ENCODE results near the gene TNKS2.
A peak's percentile ranks its signal among the peaks of the same experiment; 100 is the strongest.
"Not testable (repeated sequence)": the region's sequence is repeated elsewhere in the genome, so short reads cannot be mapped to it uniquely, and the experiment has no call there.

The TNKS2 gene

DNA sequence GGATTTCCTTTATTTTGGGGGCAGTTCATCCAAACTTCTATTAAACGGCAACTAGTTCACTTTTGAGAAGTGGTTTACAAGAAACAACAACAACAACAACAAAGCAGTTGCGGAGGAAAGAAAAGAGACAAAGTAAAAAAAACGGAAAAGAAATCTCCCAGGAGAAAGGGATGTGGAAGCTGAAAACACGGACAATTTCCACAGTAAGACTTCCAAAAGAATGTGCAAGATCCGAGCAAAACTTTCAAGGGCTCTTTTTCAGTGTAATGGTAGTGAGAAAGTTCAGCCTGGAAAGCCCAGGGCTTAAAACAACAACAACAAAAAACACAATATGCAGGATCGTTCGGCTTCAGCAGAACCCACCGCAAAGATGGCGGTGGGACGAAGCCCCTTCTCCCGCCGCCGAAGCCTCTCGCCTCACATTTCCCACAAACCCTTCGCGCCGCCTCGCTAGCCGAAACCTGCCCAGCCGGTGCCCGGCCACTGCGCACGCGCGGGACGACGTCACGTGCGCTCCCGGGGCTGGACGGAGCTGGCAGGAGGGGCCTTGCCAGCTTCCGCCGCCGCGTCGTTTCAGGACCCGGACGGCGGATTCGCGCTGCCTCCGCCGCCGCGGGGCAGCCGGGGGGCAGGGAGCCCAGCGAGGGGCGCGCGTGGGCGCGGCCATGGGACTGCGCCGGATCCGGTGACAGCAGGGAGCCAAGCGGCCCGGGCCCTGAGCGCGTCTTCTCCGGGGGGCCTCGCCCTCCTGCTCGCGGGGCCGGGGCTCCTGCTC is at the start of gene TNKS2:
TSS of gene TNKS2 (plus strand) at position 553 of the 775 bp plus-strand sequence. CDS start 265 bp downstream, outside the sequence.
- peak; percentile 3 for FAIRE-seq

- FAIRE-seq, result not testable (repeated sequence)
Measured at GRCh38 chr10:91749592-91749991, 48.6 kb upstream of the TNKS2 start.

DNA sequence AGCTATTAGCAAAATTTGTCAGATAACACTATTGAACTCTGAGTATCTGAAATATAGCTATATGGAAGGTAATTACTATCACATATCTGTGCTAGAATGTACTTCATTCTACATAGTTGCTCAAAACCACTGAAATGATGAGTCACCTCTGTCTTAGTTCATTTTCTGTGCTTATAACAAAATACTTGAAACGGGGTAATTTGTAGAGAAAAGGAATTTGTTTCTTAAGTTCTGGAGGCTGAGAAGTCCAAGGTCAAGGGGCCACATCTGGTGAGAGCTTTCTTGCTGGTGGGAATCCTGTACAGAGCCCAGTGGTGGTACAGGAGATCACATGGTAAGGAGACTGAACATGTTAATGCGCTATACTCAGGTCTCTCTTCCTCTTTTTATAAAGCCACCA is 41.9 kb upstream of the TNKS2 start:
- FAIRE-seq, result no peak

DNA sequence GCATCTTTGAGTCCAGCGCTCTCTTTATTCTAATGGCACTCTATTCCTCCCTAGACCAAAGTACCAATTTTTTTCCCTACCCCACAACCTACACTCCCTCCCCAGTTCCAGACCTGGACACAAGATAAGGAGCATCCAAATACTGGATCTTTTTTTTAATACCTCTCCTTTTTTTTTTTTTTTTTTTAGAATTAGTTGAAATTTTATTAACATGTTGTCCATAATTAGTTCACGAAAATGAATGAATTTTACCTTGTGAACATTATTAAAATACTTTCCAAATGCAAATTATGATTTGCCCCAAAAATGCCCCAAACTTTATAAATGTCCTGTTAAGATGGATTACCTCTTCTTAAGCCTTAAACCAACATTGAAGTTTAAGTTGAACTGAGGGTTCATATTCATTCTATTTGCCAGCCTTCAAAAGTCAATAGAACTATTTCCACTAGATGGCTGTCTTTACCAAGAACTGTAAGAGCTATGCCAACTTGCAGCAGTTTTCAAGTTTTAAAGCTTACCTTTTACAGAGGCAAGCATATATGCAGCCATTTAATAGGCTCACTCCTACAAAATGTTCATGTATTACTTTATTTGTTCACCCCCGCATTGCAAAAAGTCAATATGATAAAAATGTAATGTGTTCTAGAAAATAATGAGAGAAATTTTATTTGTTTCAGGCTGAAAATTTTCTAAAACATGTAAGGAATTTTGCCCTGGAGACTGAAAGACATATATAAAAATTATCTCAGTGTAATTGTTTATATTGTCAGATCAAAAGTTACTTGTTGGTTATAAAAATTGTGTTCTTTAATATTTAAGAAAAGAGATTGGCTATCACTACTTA is 39.7 kb upstream of the TNKS2 start:
- peak; percentile 98 for FAIRE-seq

DNA sequence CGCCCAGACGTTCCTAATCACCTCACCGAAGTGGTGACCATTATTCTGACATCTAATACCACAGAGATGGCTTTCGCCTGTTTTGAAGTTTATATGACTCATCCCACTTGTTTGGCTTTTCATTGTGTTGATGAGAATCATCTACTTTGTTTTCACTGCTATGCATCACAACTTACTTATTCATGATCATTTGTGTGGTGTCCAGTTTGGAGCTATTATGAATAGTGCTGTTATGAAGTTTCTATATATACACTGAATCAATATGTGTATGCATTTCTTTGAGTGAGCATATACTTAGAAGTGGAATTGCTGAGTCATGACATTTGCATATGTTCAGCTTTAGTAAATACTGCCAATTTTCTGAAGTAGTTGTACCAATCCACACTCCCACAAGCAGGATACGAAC is 38.6 kb upstream of the TNKS2 start:
- FAIRE-seq, result no peak

GRCh38 chr10:91761721-91762120 is 36.5 kb upstream of the TNKS2 start:
- peak; percentile 6 for FAIRE-seq

DNA sequence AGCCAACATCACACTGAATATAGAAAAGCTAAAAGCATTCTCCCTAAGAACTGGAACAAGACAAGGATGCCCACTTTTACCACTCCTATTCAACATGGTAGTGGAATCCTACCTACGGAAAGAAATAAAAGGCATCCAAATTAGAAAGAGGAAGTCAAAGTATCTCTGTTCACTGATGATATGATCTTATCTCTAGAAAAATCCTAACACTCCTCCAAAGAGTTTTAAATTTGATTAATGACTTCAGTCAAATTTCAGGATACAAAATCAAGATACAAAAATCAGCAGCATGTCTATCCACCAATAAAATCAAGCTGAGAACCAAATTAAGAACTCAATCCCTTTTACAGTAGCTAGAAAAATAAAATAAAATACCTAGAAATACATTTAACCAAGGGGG is 35.3 kb upstream of the TNKS2 start:
- no peak for FAIRE-seq

- no peak for FAIRE-seq
Measured at GRCh38 chr10:91766676-91767075, 31.6 kb upstream of the TNKS2 start.

GRCh38 chr10:91768123-91768522 is 30.1 kb upstream of the TNKS2 start:
- no peak for FAIRE-seq

- no peak for FAIRE-seq
Measured at GRCh38 chr10:91771907-91772306, 26.3 kb upstream of the TNKS2 start.

DNA sequence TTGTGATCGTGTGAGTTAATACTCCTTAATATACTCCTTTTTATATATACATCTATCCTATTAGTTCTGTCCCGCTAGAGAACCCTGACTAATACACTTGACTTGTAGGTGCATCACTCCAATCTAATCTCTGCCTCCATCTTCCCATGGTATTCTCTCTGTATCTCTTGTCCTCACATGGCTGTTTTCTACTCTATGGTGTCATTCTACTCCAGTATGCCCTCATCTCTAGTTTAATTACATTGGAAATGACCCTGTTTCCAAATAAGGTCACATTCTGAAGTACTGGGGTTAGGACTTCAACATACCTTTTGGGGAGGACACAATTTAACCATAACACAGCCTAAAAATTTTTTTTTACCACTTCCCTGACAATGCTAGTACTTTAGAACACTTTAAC is 25.8 kb upstream of the TNKS2 start:
- no peak for FAIRE-seq

GRCh38 chr10:91772869-91773268 is 25.4 kb upstream of the TNKS2 start:
- FAIRE-seq, result no peak

- no peak for FAIRE-seq
Measured at GRCh38 chr10:91774571-91774970, 23.7 kb upstream of the TNKS2 start.

DNA sequence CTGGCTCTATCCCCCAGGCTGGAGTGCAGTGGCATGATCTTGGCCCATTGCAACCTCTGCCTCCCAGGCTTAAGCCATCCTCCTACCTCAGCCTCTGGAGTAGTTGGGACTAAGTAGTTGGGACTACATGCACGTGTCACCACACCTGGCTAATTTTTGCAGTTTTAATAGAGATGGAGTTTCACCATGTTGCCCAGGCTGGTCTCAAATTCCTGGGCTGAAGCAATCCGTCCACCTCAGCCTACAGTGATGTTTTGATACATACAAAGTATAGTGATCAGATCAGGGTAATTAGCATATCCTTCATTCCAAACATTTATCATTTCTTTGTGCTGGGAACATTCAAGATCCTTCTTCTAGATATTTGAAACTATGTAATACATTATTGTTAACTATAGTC is 22.5 kb upstream of the TNKS2 start:
- FAIRE-seq, result no peak

DNA sequence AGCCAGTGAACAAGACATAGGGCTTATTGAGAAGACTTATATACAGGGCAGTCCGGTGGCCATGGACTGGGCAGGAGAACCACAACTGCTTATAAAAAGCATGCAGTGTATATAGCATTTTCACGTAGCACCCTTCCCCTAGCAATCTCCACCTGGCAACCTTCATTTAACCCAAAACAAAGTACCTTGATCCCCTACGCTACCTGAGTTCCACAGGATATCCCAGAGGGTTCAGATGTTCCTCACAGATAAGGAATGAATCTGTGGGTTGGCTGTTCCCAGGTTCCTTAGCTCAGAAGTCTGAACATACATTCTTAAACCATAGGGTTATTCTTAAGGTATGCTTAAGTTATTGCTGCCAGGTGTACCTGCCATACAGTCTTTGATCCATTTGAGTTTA is 22.0 kb upstream of the TNKS2 start:
- FAIRE-seq, result no peak

GRCh38 chr10:91778485-91778884 is 19.7 kb upstream of the TNKS2 start:
- no peak for FAIRE-seq

- FAIRE-seq, result no peak
Measured at GRCh38 chr10:91779011-91779605, 19.1 kb upstream of the TNKS2 start.

DNA sequence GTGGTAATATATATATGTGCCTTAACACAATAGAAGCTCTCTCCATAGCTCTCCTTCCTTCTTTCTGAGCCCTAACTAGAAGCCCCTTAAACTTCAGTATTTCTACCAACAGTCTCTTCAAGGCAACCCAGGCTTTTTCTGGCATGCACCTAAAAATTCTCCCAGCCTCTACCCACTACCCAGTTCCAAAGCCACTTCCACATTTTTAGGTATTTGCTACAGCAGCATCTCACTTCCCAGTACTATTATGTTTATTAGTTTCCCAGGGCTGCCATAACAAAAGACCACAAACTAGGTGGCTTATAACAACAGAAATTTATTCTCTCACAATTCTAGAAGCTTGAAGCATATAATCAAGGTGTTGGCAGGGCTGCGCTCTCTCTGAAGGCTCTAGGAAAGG is 15.7 kb upstream of the TNKS2 start:
- FAIRE-seq, result no peak

- no peak for FAIRE-seq
Measured at GRCh38 chr10:91785830-91786229, 12.4 kb upstream of the TNKS2 start.

DNA sequence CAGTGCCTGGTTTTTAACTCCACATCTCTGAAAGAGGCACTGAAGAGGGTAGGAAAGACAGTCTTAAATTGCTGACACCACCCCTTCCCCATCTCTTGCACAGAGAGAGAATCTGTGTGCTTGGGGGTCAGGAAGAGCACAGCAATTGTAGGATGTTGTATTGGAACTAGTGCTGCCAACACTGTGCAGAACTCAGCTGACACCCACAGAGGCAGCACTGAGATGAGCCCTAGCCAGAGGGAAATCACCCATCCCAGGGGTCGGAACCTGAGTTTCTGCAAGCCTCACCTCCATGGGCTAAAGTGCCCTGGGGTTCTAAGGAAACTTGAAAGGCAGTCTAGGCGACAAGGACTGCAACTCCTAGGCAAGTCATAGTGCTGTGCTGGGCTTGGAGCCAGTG is 11.0 kb upstream of the TNKS2 start:
- FAIRE-seq, result no peak

GRCh38 chr10:91787810-91788209 is 10.4 kb upstream of the TNKS2 start:
- FAIRE-seq, result no peak

GRCh38 chr10:91788527-91788926 is 9.7 kb upstream of the TNKS2 start:
- no peak for FAIRE-seq

- FAIRE-seq, result no peak
Measured at GRCh38 chr10:91796331-91797047, 1.7 kb upstream of the TNKS2 start.

Measured in A204.1 (cell line).